ENCODE results near the gene ADAMTS15.

The ADAMTS15 gene

DNA sequence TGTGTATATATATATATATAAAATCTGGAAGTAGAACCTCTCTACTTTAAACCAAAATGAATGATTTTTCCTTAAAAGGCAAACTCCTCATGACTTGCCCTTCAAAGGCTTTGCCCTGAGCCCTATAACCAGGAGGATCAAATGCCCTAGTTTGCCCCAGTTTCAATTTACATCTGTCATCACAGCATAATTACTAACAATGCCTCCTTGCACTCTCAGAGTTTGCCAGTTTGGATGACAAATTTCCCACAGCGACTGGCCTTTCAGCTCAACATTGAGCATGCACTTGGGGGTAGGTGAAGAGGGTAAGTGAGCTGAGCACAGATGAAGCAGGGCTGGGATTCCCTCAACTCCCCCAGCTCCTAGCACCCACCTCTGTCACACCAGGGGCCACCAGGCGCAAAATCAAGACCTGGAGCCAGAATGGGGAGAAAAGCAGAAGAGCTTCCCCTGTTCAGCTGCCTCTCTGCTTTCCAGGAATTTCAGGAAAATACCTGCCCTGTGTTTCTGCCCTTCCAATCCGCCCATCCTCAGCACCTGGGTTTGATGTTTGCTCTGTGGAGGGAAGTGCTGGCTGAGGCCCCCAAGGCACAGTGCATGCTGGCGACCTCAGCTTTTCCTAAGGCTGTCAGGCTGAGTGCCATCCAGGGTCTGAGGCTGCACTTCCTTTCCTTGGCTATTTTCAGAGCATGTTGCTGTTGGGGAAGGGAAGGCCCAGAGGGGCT, 67.5 kb downstream of the ADAMTS15 start:
- DNase-seq (ENCODE audit: extremely low read depth, low read depth): no peak
- TF ChIP-seq, protein P1, sequence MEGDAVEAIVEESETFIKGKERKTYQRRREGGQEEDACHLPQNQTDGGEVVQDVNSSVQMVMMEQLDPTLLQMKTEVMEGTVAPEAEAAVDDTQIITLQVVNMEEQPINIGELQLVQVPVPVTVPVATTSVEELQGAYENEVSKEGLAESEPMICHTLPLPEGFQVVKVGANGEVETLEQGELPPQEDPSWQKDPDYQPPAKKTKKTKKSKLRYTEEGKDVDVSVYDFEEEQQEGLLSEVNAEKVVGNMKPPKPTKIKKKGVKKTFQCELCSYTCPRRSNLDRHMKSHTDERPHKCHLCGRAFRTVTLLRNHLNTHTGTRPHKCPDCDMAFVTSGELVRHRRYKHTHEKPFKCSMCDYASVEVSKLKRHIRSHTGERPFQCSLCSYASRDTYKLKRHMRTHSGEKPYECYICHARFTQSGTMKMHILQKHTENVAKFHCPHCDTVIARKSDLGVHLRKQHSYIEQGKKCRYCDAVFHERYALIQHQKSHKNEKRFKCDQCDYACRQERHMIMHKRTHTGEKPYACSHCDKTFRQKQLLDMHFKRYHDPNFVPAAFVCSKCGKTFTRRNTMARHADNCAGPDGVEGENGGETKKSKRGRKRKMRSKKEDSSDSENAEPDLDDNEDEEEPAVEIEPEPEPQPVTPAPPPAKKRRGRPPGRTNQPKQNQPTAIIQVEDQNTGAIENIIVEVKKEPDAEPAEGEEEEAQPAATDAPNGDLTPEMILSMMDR (IDR thresholded peaks at IDR 0.05; ENCODE audit: low read depth, low read length, missing control alignments): no peak
- no peak overlapping the region for H3K4me3 ChIP-seq (replicated peaks; ENCODE audit: low read depth, low read length)

GRCh38 chr11:130516554-130517505, 68.4 kb downstream of the ADAMTS15 start:
- no peak for DNase-seq (ENCODE audit: extremely low read depth, low read depth)
- no peak overlapping the region for H3K4me3 ChIP-seq (replicated peaks; ENCODE audit: low read depth, low read length)
- TF ChIP-seq, protein P1 (IDR thresholded peaks at IDR 0.05; ENCODE audit: low read depth, low read length, missing control alignments): no peak

DNA sequence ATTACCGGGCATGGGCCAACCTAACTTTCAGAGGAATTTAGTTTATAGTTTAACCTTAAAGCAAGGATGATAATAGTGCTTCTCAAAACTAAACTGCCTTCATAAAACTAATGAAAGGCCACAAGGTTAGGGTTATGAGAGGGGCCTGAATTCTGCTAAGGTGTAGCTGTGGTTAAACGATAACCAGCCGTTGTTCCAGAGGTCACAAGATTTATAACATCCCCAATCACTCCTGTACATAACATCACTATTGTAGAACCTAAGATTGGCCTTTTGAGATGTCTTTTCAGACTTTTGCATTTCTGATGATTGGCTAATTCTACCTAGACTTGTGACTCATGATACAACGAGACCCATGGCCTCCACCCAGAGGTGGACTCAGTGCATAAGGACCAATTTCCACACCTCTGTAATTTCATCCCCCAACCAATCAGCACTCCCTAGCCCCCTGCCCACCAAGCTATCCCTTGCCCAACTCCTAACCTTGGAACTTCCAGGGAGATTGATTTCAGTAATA, 69.8 kb downstream of the ADAMTS15 start:
- DNase-seq (ENCODE audit: extremely low read depth, low read depth): no peak
- TF ChIP-seq, protein P1 (IDR thresholded peaks at IDR 0.05; ENCODE audit: low read depth, low read length, missing control alignments): no peak
- no peak overlapping the region for H3K4me3 ChIP-seq (replicated peaks; ENCODE audit: low read depth, low read length)

- H3K4me3 ChIP-seq (replicated peaks; ENCODE audit: low read depth, low read length): no peak overlapping the region
- no peak for DNase-seq (ENCODE audit: extremely low read depth, low read depth)
- TF ChIP-seq, protein P1 (IDR thresholded peaks at IDR 0.05; ENCODE audit: low read depth, low read length, missing control alignments): no peak
Measured at GRCh38 chr11:130519128-130519932, 70.9 kb downstream of the ADAMTS15 start.

DNA sequence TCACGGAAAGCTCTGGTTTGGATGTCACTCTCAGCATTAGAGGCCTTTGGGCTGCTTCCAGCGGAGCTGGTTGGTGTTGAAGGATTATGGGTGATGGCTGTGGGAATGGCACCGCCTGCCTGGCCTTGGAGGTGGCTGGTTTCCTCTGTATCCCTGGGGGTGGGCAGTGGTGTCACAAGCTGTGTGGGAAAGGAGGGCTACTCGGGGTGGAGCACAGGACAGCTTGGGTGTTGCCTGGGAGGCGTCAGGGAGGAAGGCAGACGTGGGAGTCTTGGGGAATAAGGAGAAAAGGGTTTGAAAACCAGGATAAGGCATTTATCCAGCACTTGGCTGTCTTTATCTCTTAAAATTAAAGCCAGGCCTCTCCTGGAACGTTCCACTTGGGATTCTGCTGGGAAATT, 71.8 kb downstream of the ADAMTS15 start:
- TF ChIP-seq, protein P1 (IDR thresholded peaks at IDR 0.05; ENCODE audit: low read depth, low read length, missing control alignments): no peak
- no peak overlapping the region for H3K4me3 ChIP-seq (replicated peaks; ENCODE audit: low read depth, low read length)
- DNase-seq (ENCODE audit: extremely low read depth, low read depth): no peak

DNA sequence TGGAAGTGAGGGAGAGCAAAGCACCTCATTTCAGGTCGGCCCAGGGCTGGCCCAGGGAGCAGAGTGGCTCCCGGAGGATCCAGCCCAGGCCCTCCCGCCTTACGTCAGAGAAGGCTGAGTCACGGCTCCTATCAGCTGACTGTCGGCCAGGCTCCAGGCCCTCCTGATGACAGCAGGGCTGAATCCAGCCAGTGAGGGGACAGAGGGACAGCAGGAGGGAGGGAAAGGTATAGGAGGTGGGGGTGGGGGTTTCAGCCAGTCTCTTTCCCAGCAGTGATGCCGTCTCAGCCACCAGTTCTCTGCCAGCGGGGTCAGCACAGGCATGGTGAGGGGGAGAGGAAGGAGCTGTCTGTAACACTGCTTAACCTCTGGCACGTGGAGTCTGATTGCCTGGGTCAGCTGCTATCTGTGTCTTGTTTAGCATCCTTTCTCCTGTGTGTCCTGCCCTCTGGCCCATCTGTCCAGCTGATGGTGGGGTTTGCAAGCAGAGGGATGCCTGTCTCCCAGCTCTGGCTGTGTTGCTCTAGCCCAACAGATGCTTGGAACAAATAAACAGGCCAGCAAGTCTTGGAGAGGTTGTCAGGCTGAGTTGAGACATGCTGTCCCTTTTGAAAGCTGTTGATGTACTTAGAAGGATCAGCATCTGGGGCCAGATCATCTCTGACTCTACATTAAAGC, 74.0 kb downstream of the ADAMTS15 start:
- DNase-seq (ENCODE audit: extremely low read depth, low read depth): peak; percentile 42
- no peak overlapping the region for H3K4me3 ChIP-seq (replicated peaks; ENCODE audit: low read depth, low read length)
- TF ChIP-seq, protein P1 (IDR thresholded peaks at IDR 0.05; ENCODE audit: low read depth, low read length, missing control alignments): no peak
